GM12892 (cell line): ENCODE data around the gene PEX11G.

Experiments used
- POLR2A ChIP-seq: IDR thresholded peaks from 2 replicates; pipeline ENCODE4 v1.6.1; 2011; ENCODE audit warnings: low read depth, low read length, control low read depth
- POLR2AphosphoS5 ChIP-seq: IDR thresholded peaks from 2 replicates; pipeline ENCODE4 v1.6.1; 2011; ENCODE audit warnings: low read depth, low read length, control low read depth

DNA sequence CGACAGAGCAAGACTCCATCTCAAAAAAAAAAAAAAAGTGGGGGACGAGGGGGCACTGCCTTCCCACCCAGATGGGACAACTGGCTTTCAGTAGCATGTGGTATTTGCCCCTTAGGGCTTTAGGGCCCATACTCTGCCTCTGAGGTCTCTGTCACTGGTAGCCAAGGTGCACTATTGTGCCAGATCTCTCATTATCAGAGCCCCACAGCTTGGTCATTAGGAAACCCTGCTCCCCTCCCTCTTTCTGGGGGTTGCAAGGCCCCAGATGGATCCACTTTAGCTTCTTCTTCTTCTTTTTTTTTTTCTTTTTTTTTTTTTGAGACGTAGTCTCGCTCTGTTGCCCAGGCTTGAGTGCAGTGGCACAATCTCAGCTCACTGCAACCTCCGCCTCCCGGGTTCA, 15.8 kb upstream of the PEX11G start:
- TF ChIP-seq POLR2A: no peak
- no peak for TF ChIP-seq POLR2AphosphoS5
